Measurements from ENCODE around the gene LPP.

LPP gene

DNA sequence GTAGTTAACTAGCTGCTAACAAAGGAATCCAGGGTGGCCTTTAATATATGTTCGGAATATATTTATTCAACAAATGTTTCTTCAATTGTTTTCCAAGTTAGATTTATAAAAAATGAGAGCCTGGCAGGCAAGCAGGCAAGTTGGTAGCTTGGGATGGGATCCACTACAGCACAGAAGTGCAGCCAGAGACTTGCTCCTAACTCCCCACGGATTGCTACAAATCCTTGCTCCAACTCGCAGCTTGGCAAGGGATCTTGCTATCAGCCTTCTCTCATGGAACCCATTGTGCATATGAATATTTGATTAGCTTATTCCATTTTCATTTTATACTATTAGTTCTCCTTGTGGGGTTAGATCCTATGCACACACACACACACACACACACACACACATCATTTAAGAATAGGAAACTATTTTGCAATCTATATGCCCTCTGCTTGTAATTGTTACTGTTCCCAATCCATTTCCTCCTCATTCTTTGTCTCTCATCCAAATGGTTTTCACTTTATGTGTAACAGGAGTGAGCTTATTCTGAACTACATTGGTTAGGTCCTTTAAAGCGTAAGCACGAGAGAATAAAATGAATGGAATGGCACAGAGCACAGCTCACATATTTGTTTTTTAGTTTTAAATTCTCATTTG, 505.6 kb downstream of the LPP start:
- no peak for DNase-seq

DNA sequence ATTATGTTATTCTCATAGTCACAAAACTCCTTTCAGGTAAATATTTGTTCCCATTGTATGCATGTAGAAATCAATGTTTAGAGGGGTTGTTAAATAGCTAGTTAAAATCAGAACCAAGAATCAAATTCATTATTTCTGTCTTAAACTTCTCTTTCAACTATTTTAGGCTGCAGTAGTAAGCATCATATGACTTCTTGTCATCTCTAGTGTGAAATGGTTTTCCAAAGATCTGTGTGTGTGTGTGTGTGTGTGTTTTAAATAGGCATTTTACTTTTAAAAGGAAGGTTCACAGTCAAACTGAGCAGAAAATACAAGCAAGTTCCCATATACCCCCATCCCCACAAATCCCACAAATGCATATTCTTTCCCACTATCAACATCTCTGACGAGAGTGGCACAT, 506.5 kb downstream of the LPP start:
- DNase-seq: no peak

- no peak for DNase-seq
Measured at GRCh38 chr3:188661806-188662205, 507.8 kb downstream of the LPP start.

- no peak for DNase-seq
Measured at GRCh38 chr3:188662214-188662613, 508.3 kb downstream of the LPP start.

DNA sequence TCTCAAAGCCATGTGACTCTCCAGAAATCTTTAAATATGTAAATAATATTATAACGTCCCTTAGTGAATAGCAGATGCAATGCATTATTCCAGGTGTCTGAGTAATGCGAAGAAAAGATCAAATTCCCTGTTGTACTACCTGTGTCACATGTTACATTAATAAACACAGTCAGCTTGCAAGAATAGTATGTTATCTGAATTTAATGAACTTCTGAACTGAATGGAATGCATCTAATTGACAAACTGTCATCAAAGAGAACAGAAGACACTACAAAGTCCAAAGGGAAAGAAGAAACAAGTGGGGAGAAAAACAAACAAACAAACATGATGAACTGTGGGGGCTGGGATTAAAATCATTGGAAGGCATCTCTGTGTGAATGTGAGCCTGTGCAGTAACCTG, 508.8 kb downstream of the LPP start:
- DNase-seq: no peak

DNA sequence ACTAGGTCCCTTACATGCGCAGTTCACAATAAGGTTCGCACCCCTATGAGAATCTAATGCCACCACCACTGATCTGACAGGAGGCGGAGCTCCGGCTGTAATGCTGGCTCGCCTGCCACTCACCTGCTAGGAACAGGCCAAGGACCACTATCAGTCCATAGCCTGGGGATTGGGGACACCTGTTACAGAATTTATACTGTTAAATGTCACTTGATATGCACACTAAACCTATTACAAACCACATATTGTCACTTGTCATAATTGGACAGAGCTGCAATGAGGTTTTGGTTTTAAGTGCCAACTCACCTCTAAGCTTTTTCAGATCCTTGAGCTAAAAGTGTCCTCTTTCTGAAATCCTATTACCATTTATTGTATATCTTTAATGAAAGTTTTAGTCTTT, 509.9 kb downstream of the LPP start:
- no peak for DNase-seq

GRCh38 chr3:188664795-188665194, 510.8 kb downstream of the LPP start:
- DNase-seq: no peak

- no peak for DNase-seq
Measured at GRCh38 chr3:188667926-188668325, 514.0 kb downstream of the LPP start.

DNA sequence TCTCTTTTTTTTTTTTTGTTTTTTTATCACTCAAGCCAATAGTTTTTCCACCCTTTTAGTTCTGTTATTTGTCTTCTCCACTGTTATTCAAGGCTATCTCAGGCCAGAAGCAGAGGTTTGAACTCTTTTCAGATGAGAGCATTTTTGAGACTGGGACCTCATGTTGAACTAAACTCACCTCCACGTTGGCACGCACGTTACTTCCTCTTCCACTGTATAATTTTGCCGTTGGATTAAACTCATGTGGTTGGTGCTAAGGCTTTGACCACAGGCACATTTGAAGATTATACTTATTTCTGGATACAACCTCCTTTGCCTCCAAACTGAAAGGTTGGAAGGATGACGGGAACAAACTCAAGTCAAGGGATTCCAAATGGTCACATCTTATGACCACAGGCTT, 516.5 kb downstream of the LPP start:
- no peak for DNase-seq

- DNase-seq: no peak
Measured at GRCh38 chr3:188671971-188672370, 518.0 kb downstream of the LPP start.

DNA sequence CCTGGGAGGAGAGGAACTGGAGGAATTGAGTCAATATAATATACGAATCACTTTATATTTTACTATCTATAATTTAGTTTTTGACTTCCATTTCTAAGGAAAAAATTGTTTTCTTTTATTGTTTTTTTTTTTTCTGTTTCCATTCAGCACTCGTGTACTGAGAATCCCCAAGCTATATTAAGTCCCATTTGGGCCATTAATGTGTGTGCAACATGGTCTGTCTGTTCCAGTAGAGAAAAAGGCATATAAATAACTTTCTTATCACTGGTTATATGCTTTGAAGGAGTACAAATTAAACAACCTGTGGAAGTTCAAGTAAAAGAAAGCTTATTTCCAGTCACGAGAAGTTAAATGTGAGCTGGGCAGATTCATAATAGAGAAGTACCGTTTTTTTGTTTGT, 518.9 kb downstream of the LPP start:
- no peak for DNase-seq

DNA sequence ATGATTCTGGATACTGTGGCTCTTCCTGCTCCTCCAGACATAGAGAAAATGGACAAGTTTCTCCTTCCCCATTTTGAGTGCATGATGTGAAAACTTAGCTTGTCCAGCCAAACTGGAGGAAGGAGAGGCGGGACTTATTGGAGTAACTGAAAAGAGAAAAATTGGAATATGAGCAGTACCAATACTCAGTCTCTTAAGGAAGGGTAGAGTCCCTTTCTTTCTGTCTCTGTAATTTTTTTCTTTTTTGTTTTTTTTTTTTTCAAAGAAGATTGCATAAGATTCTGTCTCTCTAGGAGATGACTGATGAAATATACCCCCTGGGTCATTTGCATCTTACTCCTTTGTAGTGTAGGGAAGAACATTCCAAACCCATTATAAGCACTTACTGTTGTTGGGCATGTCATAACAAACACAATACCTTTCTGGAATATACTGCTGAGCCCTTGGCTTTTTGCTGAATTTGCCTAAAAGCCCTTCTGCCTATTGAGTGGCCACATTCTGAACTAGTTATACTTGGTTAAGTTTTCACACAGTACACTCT, 519.8 kb downstream of the LPP start:
- DNase-seq: no peak

DNA sequence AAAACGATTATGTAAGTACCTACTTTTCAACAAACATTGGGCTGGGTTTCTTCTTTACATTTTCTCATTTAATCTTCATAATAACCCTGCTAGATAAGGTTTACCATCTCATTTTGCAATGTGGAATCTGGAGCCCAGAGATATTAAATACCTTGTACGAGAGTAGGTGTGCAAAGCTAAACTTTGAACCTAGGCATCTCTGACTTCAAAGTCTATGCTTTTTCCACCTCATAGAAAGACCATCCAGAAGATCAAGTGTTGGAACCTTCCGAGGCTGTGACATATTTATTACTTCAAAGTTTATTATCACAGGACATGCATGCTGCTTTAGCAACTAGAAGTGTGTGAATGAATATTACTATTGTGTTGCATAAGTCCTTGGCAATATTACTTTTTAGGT, 520.6 kb downstream of the LPP start:
- DNase-seq: no peak

DNA sequence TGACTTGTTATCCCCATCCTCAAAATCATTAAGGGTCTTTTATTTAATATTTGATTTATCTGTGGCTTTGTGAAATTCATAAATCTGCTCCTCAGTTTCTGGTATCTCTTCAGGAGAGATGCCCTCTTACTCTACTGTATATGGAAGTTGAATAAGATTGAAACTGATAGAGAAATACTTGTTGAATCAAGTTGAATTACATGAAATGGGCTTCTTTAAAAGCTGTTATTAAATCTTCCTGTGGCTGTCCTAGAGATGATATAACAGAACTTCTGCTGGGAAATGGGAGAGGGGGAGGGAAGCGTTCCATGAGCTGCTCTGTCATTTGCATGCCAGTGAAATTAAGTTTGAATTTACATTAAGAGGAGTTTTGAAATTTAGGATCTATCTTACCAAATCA, 523.4 kb downstream of the LPP start:
- DNase-seq: no peak

GRCh38 chr3:188680189-188680588, 526.2 kb downstream of the LPP start:
- DNase-seq: no peak

- DNase-seq: no peak
Measured at GRCh38 chr3:188680605-188681004, 526.6 kb downstream of the LPP start.

DNA sequence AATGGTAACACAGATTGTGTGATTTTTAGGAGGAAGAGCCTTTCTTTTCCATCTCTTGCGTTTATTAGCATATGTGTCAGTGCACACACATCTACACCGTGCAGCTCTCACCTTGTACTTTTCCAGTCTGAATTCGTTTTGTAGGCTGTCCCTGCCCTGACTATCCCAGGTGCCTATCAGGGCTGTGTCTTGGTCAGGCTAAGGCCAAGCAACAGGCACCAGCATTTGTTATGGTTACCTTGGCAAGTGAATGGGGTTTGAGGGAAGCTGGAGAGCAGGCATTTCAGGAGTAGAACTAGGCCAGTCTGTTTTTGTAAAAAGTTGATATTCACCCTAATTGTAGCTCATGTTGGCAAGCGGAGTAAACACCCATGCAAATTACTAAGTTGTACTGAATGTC, 528.4 kb downstream of the LPP start:
- DNase-seq: no peak

GRCh38 chr3:188683032-188683521, 529.1 kb downstream of the LPP start:
- DNase-seq: no peak

DNA sequence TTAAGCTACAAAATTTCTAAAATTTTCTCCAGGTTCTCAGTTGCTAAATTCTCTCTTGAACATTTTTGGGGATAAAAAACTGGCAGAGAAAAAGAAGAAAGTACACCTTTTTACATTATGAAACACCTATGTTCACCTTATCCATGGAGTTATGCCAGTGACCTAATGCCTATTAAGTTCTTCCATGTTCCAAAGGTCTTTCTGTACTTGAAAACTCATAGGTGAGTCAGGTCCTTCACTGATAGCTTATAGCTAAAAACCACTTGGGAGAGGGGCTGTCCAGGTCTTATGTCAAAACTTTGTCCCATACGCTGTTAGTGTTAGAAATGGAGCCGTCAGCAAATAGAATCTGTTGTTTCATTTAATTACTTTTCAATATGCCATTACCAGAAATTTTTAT, 530.3 kb downstream of the LPP start:
- DNase-seq: no peak

- DNase-seq: no peak
Measured at GRCh38 chr3:188685789-188686188, 531.8 kb downstream of the LPP start.

- DNase-seq: no peak
Measured at GRCh38 chr3:188686324-188686723, 532.4 kb downstream of the LPP start.

- DNase-seq: no peak
Measured at GRCh38 chr3:188687389-188687788, 533.4 kb downstream of the LPP start.

- DNase-seq: no peak
Measured at GRCh38 chr3:188689101-188689574, 535.2 kb downstream of the LPP start.

DNA sequence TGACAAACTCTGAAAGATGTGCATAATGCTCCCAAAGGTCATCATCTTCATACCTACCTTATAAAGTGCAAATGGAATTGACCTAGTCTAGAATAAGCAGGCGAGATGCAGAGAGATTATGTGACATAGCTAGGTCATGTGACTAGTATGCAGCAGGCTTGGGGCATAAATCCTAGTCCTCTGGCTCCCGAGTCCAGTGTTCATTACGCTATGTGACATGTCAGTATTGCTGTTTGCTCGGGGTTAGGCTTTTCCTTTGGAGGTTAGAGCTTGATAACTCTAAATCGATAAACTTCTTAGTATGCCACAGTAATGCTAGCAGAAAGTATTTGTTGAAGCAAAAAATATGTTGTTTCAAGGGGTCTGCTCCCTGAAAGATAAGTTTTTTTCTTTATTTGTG, 536.1 kb downstream of the LPP start:
- DNase-seq: no peak

DNA sequence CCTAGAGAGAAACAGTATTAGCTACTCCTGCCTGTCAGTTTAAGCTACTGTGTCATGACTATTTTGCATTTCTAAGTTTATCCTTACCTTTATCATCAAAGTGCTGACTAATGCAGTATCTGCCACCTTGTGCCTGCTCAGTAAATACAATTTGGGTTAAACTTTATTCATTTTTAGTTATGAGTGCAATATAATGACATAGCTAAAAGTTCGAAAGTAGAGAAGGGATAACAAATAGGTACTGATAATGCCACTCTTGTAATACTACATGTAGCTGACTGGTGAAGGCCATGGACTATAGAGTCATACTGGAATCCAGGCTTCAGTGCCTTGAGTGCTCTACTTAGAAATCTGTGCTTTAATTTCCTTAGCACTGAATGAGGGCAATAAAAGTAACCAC, 537.0 kb downstream of the LPP start:
- DNase-seq: no peak

Measured in KG1 (cell line).